ENCODE data around the gene SFT2D3. TPM values are rescaled to one million over a fixed set of nuclear protein-coding genes. Genes with fewer than 3 reads are reported as not detected.

The SFT2D3 gene
- total and polyA plus RNA-seq, 9 of the 15 experiments (the other 6 are each of a cell fraction or from before 2014, with no cell fraction given), result 7.5 to 9.9 (median 8.9) TPM; not detected in 2

- no peak for ATAC-seq
- ChIA-PET CTCF (ENCODE audit: low intra/inter-chr PET ratio) (no interaction called here), POLR2A (interaction anchor here (1.5 kb wide), 1 partner anchor 11 kb away, joined by 3 read pairs; no protein-coding TSS in a partner anchor)
- Histone ChIP-seq H3K4me1 (replicated peaks in 1 of 2; ENCODE audit: control insufficient read depth in 2 of 2, insufficient read depth in 2 of 2, low read length in 2 of 2) (peaks cover 2 to 8% of the 10 kb centered on the region in 2 experiments; a peak in 3 of 5 replicates), H3K27me3 (ENCODE audit: control insufficient read depth in 2 of 2, insufficient read depth in 2 of 2, low read length in 2 of 2) (peaks cover 38 to 48% of the 10 kb centered on the region in 2 experiments), H3K27ac (ENCODE audit: extremely low read depth, low read depth, low read length) (no peak overlapping the region), H3K79me2 (ENCODE audit: control insufficient read depth, insufficient read depth, low read length) (no peaks in the 10 kb centered on the region), H3K4me2 (ENCODE audit: insufficient read depth, low read length) (no peak overlapping the region), H2AFZ (ENCODE audit: low read depth, low read length) (no peak overlapping the region), H3K9me1 (ENCODE audit: control insufficient read depth, insufficient read depth, low read length) (no peaks in the 10 kb centered on the region), H3K36me3 (ENCODE audit: control insufficient read depth, insufficient read depth, low read length) (no peaks in the 10 kb centered on the region), H3K9ac (ENCODE audit: insufficient read depth in 1 of 2, low read depth in 2 of 2, low read length in 2 of 2) (no peak overlapping the region), H3K9me3 (replicated peaks; ENCODE audit: control insufficient read depth, insufficient read depth, low read depth, low read length) (no peaks in the 10 kb centered on the region; the same call in 1 of the 2 replicates), H3K4me3 (no peak overlapping the region), H4K20me1 (replicated peaks; ENCODE audit: control insufficient read depth, insufficient read depth, low read length) (no peaks in the 10 kb centered on the region; the same call in 1 of the 2 replicates)
- no peak for FAIRE-seq
- WGBS (ENCODE audit: insufficient coverage, low coverage, missing lambda C conversion rate), result 2% methylated on average over 6 of the region's 6 CpGs
- no peak for DNase-seq (ENCODE audit: extremely low read depth in 1 of 4, low spot score in 3 of 4)
- in situ Hi-C loops (cut with MboI) (no loop called here), intact Hi-C loops (cut with micrococcal nuclease) (no loop called here)
- no TSS peak for BruUV-seq (replicated peaks)
- TF ChIP-seq JUND (IDR thresholded peaks at IDR 0.05; ENCODE audit: borderline replicate concordance, low read depth, low read length) (no peak), JUND (tag; IDR thresholded peaks at IDR 0.05; ENCODE audit: borderline replicate concordance, low read depth, low read length) (no peak), MGA (IDR thresholded peaks at IDR 0.05) (no peak), POU5F1 (IDR thresholded peaks at IDR 0.05; ENCODE audit: borderline replicate concordance, low read depth, low read length, partially characterized antibody) (no peak), DACH1 (IDR thresholded peaks at IDR 0.05; ENCODE audit: partially characterized antibody) (no peak), TEAD1 (CRISPR knock-in tag; IDR thresholded peaks at IDR 0.05) (no peak), TARDBP (IDR thresholded peaks at IDR 0.05) (no peak), ZNF408 (CRISPR knock-in tag; IDR thresholded peaks at IDR 0.05; ENCODE audit: low read depth) (no peak)
- TF ChIP-seq, protein P1, sequence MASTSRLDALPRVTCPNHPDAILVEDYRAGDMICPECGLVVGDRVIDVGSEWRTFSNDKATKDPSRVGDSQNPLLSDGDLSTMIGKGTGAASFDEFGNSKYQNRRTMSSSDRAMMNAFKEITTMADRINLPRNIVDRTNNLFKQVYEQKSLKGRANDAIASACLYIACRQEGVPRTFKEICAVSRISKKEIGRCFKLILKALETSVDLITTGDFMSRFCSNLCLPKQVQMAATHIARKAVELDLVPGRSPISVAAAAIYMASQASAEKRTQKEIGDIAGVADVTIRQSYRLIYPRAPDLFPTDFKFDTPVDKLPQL (IDR thresholded peaks at IDR 0.05; ENCODE audit: extremely low read depth, insufficient read length), result no peak
- TF ChIP-seq, protein P2, sequence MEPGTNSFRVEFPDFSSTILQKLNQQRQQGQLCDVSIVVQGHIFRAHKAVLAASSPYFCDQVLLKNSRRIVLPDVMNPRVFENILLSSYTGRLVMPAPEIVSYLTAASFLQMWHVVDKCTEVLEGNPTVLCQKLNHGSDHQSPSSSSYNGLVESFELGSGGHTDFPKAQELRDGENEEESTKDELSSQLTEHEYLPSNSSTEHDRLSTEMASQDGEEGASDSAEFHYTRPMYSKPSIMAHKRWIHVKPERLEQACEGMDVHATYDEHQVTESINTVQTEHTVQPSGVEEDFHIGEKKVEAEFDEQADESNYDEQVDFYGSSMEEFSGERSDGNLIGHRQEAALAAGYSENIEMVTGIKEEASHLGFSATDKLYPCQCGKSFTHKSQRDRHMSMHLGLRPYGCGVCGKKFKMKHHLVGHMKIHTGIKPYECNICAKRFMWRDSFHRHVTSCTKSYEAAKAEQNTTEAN (CRISPR knock-in tag; IDR thresholded peaks at IDR 0.05), result no peak
Observed at GRCh38 chr2:127664895-127665225, 36.4 kb upstream of the SFT2D3 start.

All from K562 (cell line).